ENCODE data around the gene PAPPA2.

DNA sequence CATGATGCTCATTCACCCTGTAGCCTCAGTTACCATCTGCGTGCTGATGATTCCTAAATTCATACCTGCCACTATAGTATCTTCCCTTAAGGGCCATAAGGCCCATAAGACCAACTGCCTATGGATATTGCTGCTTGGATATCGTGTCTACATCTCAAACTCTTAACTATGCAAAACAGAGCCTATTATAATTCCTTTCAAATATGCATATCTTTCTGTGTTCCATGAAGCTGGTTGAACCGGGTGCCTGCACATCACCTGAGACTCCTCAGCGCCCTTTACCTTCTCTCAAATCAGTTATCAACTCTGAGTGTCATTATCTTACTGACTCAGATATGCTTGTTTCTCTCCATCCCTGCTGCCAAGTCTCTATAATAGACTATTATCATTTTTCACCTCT, 311.2 kb downstream of the PAPPA2 start:
- TF ChIP-seq, protein P1, sequence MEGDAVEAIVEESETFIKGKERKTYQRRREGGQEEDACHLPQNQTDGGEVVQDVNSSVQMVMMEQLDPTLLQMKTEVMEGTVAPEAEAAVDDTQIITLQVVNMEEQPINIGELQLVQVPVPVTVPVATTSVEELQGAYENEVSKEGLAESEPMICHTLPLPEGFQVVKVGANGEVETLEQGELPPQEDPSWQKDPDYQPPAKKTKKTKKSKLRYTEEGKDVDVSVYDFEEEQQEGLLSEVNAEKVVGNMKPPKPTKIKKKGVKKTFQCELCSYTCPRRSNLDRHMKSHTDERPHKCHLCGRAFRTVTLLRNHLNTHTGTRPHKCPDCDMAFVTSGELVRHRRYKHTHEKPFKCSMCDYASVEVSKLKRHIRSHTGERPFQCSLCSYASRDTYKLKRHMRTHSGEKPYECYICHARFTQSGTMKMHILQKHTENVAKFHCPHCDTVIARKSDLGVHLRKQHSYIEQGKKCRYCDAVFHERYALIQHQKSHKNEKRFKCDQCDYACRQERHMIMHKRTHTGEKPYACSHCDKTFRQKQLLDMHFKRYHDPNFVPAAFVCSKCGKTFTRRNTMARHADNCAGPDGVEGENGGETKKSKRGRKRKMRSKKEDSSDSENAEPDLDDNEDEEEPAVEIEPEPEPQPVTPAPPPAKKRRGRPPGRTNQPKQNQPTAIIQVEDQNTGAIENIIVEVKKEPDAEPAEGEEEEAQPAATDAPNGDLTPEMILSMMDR (conservative IDR thresholded peaks at IDR 0.05 in 1 of 2, IDR thresholded peaks at IDR 0.05 in 1 of 2; ENCODE audit: low read depth in 1 of 2, low read length in 2 of 2) = no peak
- no peak for TF ChIP-seq EZH2 (IDR thresholded peaks at IDR 0.05; ENCODE audit: low read length, missing control alignments)

Data from fibroblast of lung (primary cell).